NCI-H2029 treated with DMSO at 0.1 percent for 48 hours (cell line): ENCODE measurements around the gene RLN1.
"Not testable (repeated sequence)": the region's sequence is repeated elsewhere in the genome, so short reads cannot be mapped to it uniquely, and the experiment has no call there.

Source experiments
- DNase-seq: peaks from one replicate; lab custom pipeline; 2025; lab: John Stamatoyannopoulos, UW

RLN1 gene

DNA sequence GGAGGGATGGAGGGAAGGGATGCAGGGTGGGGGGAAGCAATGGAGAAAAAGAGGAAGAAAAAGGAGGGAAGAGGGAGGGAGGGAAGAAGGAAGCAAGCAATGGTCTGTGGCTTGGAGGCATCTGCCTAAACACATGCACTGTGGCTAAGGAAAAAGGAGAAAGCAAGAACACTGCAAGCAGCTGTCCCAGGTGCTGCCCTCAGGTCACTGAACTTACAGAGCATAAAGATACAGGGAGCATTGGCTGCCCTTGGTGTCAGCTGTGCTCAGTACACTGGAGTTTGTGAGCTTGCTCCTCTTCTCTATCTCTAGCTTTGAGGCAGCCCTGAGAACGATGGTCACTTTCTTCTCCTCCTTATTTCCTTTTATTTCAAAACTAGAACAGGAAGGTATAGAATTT lies 18.1 kb downstream of the RLN1 start:
- not testable (repeated sequence) for DNase-seq

DNA sequence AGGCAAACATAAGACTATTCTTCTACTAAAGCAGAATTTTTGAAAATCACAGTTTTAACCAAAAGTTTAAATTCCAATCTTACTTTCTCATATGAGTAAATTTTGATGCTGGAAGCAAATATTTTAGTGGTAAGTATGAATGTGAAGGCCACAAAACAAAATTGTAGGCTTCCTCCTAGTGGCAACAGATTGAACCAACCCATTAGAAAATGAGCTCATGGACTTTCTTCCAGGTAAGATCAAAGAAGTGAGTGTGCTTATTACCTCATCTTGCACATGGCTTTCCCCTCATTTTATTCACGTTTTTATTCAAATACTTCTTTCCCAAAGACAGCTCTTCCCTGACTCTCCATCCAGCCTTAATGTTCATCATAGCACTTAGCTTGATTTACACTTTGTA lies 18.6 kb downstream of the RLN1 start:
- DNase-seq: no peak

DNA sequence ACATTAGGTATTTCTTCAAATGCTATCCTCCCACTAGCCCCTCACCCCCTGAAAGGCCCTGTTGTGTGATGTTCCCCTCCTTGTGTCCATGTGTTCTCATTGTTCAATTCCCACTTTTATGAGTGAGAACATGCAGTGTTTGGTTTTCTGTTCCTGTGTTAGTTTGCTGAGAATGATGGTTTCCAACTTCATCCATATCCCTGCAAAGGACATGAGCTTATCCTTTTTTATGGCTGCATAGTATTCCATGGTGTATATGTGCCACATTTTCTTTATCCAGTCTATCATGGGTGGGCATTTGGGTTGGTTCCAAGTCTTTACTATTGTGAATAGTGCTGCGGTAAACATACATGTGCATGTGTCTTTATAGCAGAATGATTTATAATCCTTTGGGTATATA lies 23.3 kb downstream of the RLN1 start:
- DNase-seq: not testable (repeated sequence)

DNA sequence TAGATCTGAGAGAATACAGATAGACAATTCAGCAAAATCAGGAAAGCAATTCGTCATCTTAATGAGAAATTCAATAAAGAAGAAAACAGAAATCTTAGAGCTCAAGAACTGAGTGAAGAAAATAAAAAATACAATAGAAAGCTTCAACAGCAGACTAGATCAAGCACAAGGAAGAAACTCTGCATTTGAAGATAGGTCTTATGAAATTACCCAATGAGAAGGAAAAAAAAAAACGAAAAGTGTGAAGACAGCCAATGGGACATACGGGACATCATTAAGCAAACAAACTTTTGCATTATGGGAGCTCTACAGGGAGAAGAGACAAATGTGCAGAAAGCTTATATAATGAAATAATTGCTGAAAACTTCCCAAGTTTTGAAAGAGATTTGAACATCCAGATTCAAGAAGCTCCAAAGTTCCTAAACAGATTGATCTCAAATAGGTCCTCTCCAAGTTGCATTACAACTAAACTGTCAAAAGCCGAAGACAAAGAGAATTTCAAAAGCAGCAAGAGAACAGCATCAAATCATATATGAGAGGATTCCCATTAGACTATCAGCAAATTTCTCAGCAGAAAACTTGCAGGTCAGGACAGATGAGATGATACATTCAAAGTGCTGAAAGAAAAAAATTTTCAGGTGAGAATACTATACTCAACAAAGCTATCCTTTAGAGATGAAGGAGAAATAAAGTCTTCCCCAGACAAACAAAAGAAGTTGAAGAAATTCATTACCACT lies 24.3 kb downstream of the RLN1 start:
- no peak for DNase-seq

DNA sequence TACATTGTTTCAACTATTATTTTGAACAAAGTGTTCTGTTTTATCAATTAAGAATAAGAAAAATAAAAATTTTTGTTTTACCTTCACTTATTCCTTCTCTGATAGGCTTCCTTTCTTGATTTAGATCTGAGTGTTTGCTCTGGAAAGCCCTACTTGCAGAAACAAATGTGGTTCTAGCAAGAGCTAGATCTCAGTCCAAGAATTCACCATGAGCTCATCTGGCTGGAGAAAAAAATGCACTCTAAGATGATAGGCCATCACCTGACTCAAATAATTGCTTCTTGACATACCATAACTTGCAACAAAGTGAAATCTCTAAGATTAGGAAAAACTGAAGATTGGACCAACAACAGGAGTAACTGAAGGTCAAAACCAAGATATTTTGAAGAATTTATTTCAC lies 28.8 kb downstream of the RLN1 start:
- no peak for DNase-seq

DNA sequence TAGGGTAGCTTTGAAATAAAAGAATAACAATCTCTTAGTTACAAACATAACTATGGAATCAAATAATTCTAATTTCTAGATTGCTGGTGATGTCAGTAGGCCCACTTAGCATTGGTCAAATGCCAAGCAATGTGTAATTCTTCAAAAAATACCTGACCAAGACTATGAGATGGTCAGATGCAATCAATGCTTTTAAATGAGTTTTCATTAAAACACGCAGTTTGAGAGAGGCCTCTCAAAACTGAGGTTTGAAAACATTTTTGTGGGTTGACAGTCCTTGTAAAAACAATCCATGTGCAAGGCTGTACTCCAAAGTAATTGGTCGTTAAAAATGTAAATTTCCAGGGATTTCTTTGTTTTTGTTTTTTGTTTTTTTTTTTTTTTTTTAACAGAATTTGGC lies 33.9 kb downstream of the RLN1 start:
- DNase-seq: no peak

DNA sequence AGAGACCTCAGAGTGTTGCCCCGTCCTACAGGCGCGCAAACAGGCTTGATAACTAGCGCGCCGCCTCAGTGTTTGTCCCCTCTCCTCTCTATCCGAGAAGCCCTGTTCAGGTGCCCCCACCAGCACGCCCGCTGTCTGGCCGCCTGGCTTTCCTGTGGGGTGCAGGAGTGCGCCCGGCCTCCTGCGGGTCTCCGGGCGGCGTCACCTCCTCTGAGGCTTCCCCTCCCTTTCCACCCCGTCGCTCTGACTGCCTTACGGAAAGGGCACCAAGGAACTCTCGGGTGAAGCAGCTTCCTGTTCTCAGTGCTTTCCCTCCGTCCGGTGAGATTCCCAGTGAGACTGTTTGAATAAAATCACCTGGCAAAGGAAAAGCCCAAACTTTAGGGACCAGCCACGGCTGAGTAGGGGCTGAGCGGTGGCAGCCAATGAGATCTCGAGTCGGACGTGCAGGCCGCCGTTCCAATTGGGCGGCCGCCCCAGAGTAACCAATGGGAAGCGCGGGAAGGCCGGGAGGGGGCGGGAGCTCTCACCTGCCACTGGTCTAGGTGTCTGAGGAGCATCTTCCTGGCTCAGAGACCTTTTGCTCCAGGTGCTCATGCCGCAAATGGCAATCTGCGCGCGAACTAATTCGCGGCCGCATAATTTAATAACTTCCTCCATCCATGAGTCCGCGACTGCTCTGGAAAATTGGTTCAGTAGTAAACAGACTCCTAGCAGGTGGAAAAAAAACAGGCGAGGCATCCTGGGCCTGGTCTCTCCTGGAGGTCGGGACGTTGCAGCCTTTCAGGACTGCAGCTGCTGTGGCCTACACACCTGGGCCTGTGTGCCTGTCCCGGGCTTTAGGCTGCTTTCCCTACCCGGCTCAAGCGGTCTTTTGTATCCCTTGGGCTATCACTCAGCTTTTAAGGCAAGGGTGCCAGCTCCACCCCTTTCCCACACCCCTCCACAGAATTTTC lies 35.6 kb downstream of the RLN1 start, which contains the start of gene RLN2:
RLN2 (minus strand) TSS at position 877 of the 956 bp plus-strand sequence; CDS start at position 741, 136 bp downstream.
- not testable (repeated sequence) for DNase-seq

DNA sequence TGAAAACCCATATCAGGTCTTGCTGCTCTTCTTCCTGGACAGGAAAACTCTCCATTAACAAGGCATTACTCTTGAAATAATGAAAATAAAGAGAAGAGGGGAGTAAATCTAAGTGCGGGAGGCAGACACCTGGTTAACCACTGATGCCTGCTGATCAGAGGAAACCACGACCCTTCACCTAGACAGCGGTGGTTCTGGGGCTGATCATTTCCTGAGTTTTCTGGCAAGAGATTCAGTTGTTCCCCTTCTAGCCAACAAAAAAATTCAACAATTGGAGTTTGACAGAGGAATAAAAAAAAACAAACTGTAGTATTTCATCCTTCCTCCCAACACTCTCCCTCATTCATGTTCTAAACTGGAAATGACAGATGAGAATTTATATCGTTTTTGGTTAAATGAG lies 38.1 kb downstream of the RLN1 start:
- DNase-seq: no peak

DNA sequence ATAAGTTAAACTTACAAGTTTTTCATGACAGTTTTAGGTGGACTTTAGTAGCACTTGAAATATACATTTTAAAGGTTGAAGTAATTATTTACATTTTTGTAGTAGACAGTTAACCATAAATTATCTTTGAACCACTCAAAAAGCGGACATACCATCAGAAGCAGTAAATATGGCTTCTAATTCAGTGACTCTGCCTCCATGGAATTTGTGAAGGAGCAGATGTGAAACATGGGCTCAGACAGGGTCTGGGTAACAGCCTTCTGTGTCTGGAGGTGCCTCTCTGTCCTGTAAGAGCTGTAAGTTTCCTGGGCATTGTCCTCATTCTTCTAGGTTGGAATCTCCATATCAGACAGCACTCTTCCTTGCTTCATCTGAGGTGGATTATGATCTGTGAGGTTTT lies 47.5 kb downstream of the RLN1 start:
- DNase-seq: no peak

DNA sequence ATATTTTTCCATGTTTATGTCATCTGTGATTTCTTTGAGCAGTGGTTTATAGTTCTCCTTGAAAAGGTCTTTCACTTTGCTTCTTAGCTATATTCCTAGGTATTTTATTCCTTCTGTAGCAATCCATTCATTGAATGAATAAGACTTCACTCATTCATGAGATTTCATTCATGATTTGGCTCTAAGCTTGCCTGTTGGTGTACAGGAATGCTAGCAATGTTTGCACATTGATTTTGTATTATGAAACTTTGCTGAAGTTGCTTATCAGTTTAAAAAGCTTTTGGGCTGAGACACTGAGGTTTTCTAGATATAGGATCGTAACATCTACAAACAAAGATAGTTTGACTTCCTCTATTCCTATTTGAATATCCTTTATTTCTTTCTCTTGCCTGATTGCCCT lies 51.1 kb downstream of the RLN1 start:
- no peak for DNase-seq

DNA sequence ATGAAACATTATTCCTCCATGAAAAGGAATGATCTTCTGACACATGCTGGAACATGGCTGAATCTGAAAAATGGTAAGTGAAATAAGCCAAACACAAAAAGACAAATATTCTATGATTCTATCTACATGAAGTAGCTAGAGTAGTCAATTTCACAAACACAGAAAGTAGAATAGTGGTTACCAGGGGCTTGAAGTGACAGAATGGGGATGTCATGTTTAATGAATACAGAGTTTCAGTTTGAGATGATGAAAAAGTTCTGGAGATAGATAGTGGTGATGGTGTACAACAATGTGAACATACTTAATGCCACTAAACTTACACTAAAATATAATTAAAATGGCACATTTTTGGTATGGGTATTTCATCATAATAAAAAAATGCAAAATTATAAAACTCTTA lies 53.4 kb downstream of the RLN1 start:
- no peak for DNase-seq
